Subcutaneous abdominal adipose tissue (tissue), 5 donors: ENCODE data around the gene MOB3A.
A peak's percentile ranks its signal among the peaks of the same experiment; 100 is the strongest.

Experiments
- H3K27ac ChIP-seq: one replicate; pipeline ENCODE4 v1.7.0; 2013; ENCODE audit warnings: low read depth, mild to moderate bottlenecking, inconsistent platforms, low read length, moderate library complexity
- H3K27me3 ChIP-seq, 5 donors: one replicate each; pipeline ENCODE4 v1.7.0; 2013; ENCODE audit warnings: low read length in 5 of 5, inconsistent platforms in 1 of 5; ENCODE audit not compliant: control insufficient read depth in 5 of 5, insufficient read depth in 4 of 5
- H3K36me3 ChIP-seq, 5 donors: one replicate each; pipeline ENCODE4 v1.7.0; 2013; ENCODE audit warnings: low read length in 5 of 5; ENCODE audit not compliant: control insufficient read depth in 5 of 5, insufficient read depth in 5 of 5
- H3K4me1 ChIP-seq, 5 donors: one replicate each; pipeline ENCODE4 v1.7.0; 2013; ENCODE audit warnings: low read length in 5 of 5, mild to moderate bottlenecking in 3 of 5, moderate library complexity in 1 of 5; ENCODE audit not compliant: control insufficient read depth in 5 of 5, insufficient read depth in 5 of 5
- H3K4me3 ChIP-seq, 5 donors: one replicate each; pipeline ENCODE4 v1.7.0; 2013; ENCODE audit warnings: low read length in 5 of 5, low read depth in 1 of 5
- H3K9ac ChIP-seq, 5 donors: one replicate each; pipeline ENCODE4 v1.7.0; 2013; ENCODE audit warnings: low read length in 5 of 5, mild to moderate bottlenecking in 4 of 5, moderate library complexity in 3 of 5
- H3K9me3 ChIP-seq, 5 donors: one replicate each; pipeline ENCODE4 v1.7.0; 2013; ENCODE audit warnings: low read length in 5 of 5; ENCODE audit not compliant: control insufficient read depth in 5 of 5
- donor health status: healthy.
- donor health status: healthy.
- donor health status: healthy.
- donor health status: healthy.
- donor health status: healthy.

The MOB3A gene

GRCh38 chr19:2041433-2041682 lies 54.8 kb downstream of the MOB3A start:
- Histone ChIP-seq H3K36me3 (peaks cover 0 to 77% (median 68%) of the 10 kb centered on the region in 5 donors), H3K27me3 (no peaks in the 10 kb centered on the region), H3K9me3 (peaks cover 0 to under 1% (median 0%) of the 10 kb centered on the region in 5 donors), H3K4me3 (peak overlapping the region in 1 of 5 donors; percentile 40), H3K4me1 (peaks cover 2 to 61% (median 57%) of the 10 kb centered on the region in 5 donors), H3K9ac (peak overlapping the region in 2 of 5 donors; percentile 62 to 65), H3K27ac (peak overlapping the region; percentile 91)

- peak overlapping the region; percentile 91 for H3K27ac ChIP-seq
- H3K27me3 ChIP-seq: no peaks in the 10 kb centered on the region
- H3K4me1 ChIP-seq: peaks cover 2 to 55% (median 52%) of the 10 kb centered on the region in 5 donors
- H3K4me3 ChIP-seq: no peak overlapping the region
- H3K9me3 ChIP-seq: peaks cover 0 to 4% (median 1%) of the 10 kb centered on the region in 5 donors
- H3K9ac ChIP-seq: peak overlapping the region in 2 of 5 donors; percentile 62 to 65
- H3K36me3 ChIP-seq: peaks cover 0 to 72% (median 62%) of the 10 kb centered on the region in 5 donors
Observed at GRCh38 chr19:2040647-2041432, 55.3 kb downstream of the MOB3A start.

GRCh38 chr19:2039959-2040646 lies 56.0 kb downstream of the MOB3A start:
- peaks cover 0 to 64% (median 56%) of the 10 kb centered on the region in 5 donors for H3K36me3 ChIP-seq
- H3K27ac ChIP-seq: peak overlapping the region; percentile 91
- no peak overlapping the region for H3K9ac ChIP-seq
- peaks cover 2 to 49% (median 45%) of the 10 kb centered on the region in 5 donors for H3K4me1 ChIP-seq
- H3K27me3 ChIP-seq: no peaks in the 10 kb centered on the region
- peaks cover 0 to 11% (median 8%) of the 10 kb centered on the region in 5 donors for H3K9me3 ChIP-seq
- no peak overlapping the region for H3K4me3 ChIP-seq

GRCh38 chr19:2039089-2039958 lies 56.8 kb downstream of the MOB3A start:
- Histone ChIP-seq H3K27me3 (no peaks in the 10 kb centered on the region), H3K27ac (no peak overlapping the region), H3K36me3 (peaks cover 0 to 57% (median 48%) of the 10 kb centered on the region in 5 donors), H3K9ac (no peak overlapping the region), H3K4me3 (no peak overlapping the region), H3K4me1 (peaks cover 0 to 46% (median 38%) of the 10 kb centered on the region in 5 donors), H3K9me3 (peaks cover 0 to 11% (median 8%) of the 10 kb centered on the region in 5 donors)

GRCh38 chr19:2038284-2039088 lies 57.6 kb downstream of the MOB3A start:
- Histone ChIP-seq H3K4me3 (no peak overlapping the region), H3K9ac (no peak overlapping the region), H3K9me3 (peaks cover 0 to 11% (median 8%) of the 10 kb centered on the region in 5 donors), H3K4me1 (peaks cover 0 to 46% (median 32%) of the 10 kb centered on the region in 5 donors), H3K27ac (no peak overlapping the region), H3K27me3 (no peaks in the 10 kb centered on the region), H3K36me3 (peaks cover 0 to 51% (median 45%) of the 10 kb centered on the region in 5 donors)

- no peak overlapping the region for H3K27ac ChIP-seq
- H3K36me3 ChIP-seq: peaks cover 0 to 44% (median 37%) of the 10 kb centered on the region in 5 donors
- no peaks in the 10 kb centered on the region for H3K27me3 ChIP-seq
- peaks cover under 1 to 45% (median 27%) of the 10 kb centered on the region in 5 donors for H3K4me1 ChIP-seq
- no peak overlapping the region for H3K4me3 ChIP-seq
- no peak overlapping the region for H3K9ac ChIP-seq
- H3K9me3 ChIP-seq: peaks cover 0 to 11% (median 8%) of the 10 kb centered on the region in 5 donors
Observed at GRCh38 chr19:2037651-2038255, 58.4 kb downstream of the MOB3A start.

- Histone ChIP-seq H3K4me1 (peaks cover 4 to 48% (median 28%) of the 10 kb centered on the region in 5 donors), H3K36me3 (peaks cover 0 to 33% (median 29%) of the 10 kb centered on the region in 5 donors), H3K9ac (no peak overlapping the region)
Observed at GRCh38 chr19:2036424-2036823, 59.7 kb downstream of the MOB3A start.

GRCh38 chr19:2035590-2035991 lies 60.5 kb downstream of the MOB3A start:
- no peaks in the 10 kb centered on the region for H3K27me3 ChIP-seq
- H3K27ac ChIP-seq: no peak overlapping the region

More at GRCh38 chr19:2036424-2036823, 59.7 kb downstream of the MOB3A start:
- H3K9me3 ChIP-seq: peaks cover 0 to 11% (median 8%) of the 10 kb centered on the region in 5 donors
- H3K4me3 ChIP-seq: no peak overlapping the region
- H3K27me3 ChIP-seq: no peaks in the 10 kb centered on the region
- H3K27ac ChIP-seq: no peak overlapping the region

More at GRCh38 chr19:2035590-2035991, 60.5 kb downstream of the MOB3A start:
- peaks cover 0 to 25% (median 21%) of the 10 kb centered on the region in 5 donors for H3K36me3 ChIP-seq
- peaks cover 0 to 11% (median 8%) of the 10 kb centered on the region in 5 donors for H3K9me3 ChIP-seq
- no peak overlapping the region for H3K9ac ChIP-seq
- H3K4me1 ChIP-seq: peaks cover 4 to 45% (median 22%) of the 10 kb centered on the region in 5 donors
- no peak overlapping the region for H3K4me3 ChIP-seq
